Body of pancreas (tissue), 4 donors: Measurements from ENCODE around the gene CEP72. TPM values are rescaled to one million over a fixed set of nuclear protein-coding genes. Genes with fewer than 3 reads are reported as not detected.
"Not testable (repeated sequence)": the region's sequence is repeated elsewhere in the genome, so short reads cannot be mapped to it uniquely, and the experiment has no call there.

Source experiments
- ATAC-seq: fragments of 150-250 bp; one replicate; pipeline ENCODE4 v1.9.1; 2016
- DNase-seq, 4 donors: peaks; one replicate each; pipeline ENCODE4 v3.0.0-alpha.2; 2019
- H3K27ac ChIP-seq, 4 donors: fragments of 200-600 bp; sonication (generic); 1 replicate in 3 of 4; 2 replicates in 1 of 4; pipeline versions ENCODE4 v1.5.1 to v1.6.1; 2016 to 2019; ENCODE audit warnings: mild to moderate bottlenecking in 1 of 4, mixed read lengths in 1 of 4, moderate library complexity in 1 of 4
- H3K27me3 ChIP-seq, 2 donors: fragments of 200-600 bp; sonication (generic); one replicate each; pipeline ENCODE4 v1.6.0; 2016; ENCODE audit warnings: mild to moderate bottlenecking in 1 of 2
- H3K36me3 ChIP-seq, 2 donors: fragments of 200-600 bp; sonication (generic); replicated peaks in 1 of 2; 2 replicates each; pipeline ENCODE4 v1.5.1; 2016; ENCODE audit warnings: low read depth in 2 of 2; ENCODE audit not compliant: insufficient read depth in 1 of 2
- H3K4me1 ChIP-seq: fragments of 200-600 bp; sonication (generic); one replicate; pipeline ENCODE4 v1.6.0; 2016
- H3K4me3 ChIP-seq, 2 donors: fragments of 200-600 bp; sonication (generic); 1 replicate in 1 of 2; 2 replicates in 1 of 2; pipeline ENCODE4 v1.5.1; 2016 to 2019
- H3K9me3 ChIP-seq, 3 donors: fragments of 200-600 bp; sonication (generic); 1 replicate in 2 of 3; 2 replicates in 1 of 3; pipeline ENCODE4 v1.5.1; 2016
- POLR2A ChIP-seq, 3 donors: fragments of 450-650 bp; IDR thresholded peaks; one replicate each; pipeline ENCODE4 v1.6.1; 2016; ENCODE audit warnings: antibody characterized with exemption in 3 of 3, mild to moderate bottlenecking in 2 of 3
- WGBS, 2 donors: methylation state at CpG; one replicate each; pipeline ENCODE4 v1.1.5; 2017; 5-methylcytosine and 5-hydroxymethylcytosine counted together
- intact Hi-C: fragments of 100-400 bp; cut with DNase I; formaldehyde crosslinking; loops from one replicate; pipeline ENCODE4 v1.15.1; 2023
- total RNA-seq, 2 donors: library from RNA; depleted of rRNA; stranded (reverse); fragments of >200 nt; gene quantifications; one replicate each; pipeline ENCODE4 v1.1.0, GENCODE V29; 2016
- TF ChIP-seq, protein P1 (sequence below), 7 experiments: fragments of 450-650 bp in 4 of 7; fragments of 200-600 bp in 3 of 7; sonication (generic) in 3 of 7; IDR thresholded peaks; one replicate each; pipeline ENCODE4 v1.5.1; 2016 to 2019; ENCODE audit warnings: antibody characterized with exemption in 7 of 7

Gene CEP72
- total RNA-seq, 2 donors from 2014 or later = 1.3 to 7.8 TPM

DNA sequence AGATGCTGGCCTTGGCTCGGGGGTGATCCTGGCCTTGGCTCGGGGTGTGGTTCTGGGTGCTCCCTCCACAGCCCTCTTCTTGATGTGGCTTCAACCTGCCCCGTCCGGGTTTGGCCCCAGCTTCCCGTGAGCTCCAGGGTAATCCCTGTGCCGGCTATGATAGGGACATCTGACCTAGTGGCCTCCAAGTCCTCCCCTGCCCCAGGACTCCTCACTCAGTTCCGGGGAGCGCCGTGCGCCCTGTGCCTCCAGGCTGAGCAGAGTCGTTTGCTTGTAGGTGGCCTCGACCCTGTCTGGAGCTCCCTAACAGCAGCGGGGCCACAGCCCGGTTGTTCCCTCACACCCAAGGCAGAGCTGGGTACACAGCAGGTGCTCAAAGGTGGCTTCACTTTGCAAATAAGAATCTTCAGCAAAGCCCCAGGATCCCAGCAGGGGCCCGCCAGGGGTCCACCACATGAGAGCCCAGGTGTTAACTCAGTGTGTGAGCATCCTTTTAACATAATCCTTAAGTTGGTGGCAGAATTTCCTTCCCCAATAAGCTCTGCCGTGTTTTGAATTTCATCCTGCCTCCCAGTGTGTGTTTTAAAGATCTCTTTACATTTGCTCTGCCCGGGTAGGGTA is 32.3 kb upstream of the CEP72 start:
- WGBS, 2 donors = 41 to 46% methylated on average over 9 to 14 of the region's 17 CpGs
- intact Hi-C loops = no loop called here
- Histone ChIP-seq H3K27ac (no peak overlapping the region), H3K36me3 (no peaks in the 10 kb centered on the region), H3K27me3 (no peaks in the 10 kb centered on the region), H3K4me3 (no peak overlapping the region), H3K4me1 (no peaks in the 10 kb centered on the region), H3K9me3 (peaks cover 0 to 8% (median 0%) of the 10 kb centered on the region in 3 donors)
- ATAC-seq (no peak), DNase-seq (no peak)
- no peak for TF ChIP-seq POLR2A (IDR thresholded peaks at IDR 0.05)
- TF ChIP-seq, protein P1, sequence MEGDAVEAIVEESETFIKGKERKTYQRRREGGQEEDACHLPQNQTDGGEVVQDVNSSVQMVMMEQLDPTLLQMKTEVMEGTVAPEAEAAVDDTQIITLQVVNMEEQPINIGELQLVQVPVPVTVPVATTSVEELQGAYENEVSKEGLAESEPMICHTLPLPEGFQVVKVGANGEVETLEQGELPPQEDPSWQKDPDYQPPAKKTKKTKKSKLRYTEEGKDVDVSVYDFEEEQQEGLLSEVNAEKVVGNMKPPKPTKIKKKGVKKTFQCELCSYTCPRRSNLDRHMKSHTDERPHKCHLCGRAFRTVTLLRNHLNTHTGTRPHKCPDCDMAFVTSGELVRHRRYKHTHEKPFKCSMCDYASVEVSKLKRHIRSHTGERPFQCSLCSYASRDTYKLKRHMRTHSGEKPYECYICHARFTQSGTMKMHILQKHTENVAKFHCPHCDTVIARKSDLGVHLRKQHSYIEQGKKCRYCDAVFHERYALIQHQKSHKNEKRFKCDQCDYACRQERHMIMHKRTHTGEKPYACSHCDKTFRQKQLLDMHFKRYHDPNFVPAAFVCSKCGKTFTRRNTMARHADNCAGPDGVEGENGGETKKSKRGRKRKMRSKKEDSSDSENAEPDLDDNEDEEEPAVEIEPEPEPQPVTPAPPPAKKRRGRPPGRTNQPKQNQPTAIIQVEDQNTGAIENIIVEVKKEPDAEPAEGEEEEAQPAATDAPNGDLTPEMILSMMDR (IDR thresholded peaks at IDR 0.05) = no peak

DNA sequence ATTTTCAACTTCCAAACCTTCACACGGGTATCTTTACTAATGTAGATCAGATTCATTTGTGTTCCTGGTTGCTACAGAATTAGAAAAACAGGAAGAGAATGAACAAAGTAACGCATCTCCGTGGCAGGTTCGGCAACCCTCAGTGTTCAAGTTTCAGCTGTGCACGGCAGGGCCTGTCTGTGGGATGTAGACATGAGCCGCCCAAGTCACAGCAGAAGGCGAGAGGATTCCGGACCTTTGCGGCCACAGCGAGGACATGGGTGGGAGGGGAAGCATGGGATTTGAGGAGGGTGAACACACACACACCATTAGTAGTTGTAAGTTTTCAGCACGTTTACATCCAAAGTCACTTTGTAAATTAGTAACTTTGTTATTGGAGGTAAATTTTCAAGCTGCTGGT is 31.7 kb upstream of the CEP72 start:
- H3K27me3 ChIP-seq = no peaks in the 10 kb centered on the region
- DNase-seq = no peak

DNA sequence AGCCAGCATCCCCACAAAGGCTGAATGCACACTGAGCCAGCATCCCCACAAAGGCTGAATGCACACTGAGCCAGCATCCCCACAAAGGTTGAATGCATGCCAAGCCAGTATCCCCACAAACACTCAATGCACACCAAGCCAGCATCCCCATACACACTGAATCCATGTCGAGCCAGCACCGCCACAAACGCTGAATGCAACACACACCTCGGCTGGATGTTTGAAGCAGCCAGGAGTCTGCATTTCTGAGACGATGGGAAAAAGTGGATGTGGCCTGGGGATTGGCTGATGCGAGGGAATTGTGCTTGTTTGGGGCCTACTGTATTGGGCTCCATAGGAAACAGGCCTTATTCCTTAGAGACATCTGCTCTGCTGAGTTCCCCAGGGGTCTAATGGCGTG is 30.9 kb upstream of the CEP72 start:
- Histone ChIP-seq H3K4me3 (no peak overlapping the region), H3K27me3 (no peaks in the 10 kb centered on the region), H3K4me1 (no peaks in the 10 kb centered on the region), H3K9me3 (peaks cover 0 to 8% (median 0%) of the 10 kb centered on the region in 3 donors), H3K27ac (no peak overlapping the region), H3K36me3 (no peaks in the 10 kb centered on the region)
- ATAC-seq = no peak
- no peak for DNase-seq
- 78 to 86% methylated on average over 7 of the region's 7 CpGs for WGBS, 2 donors
- TF ChIP-seq POLR2A (IDR thresholded peaks at IDR 0.05) = no peak
- TF ChIP-seq, protein P1 (IDR thresholded peaks at IDR 0.05) = no peak
- intact Hi-C loops = no loop called here

More for the DNA sequence above, 31.7 kb upstream of the CEP72 start:
- no peak for TF ChIP-seq POLR2A (IDR thresholded peaks at IDR 0.05)
- TF ChIP-seq, protein P1 (IDR thresholded peaks at IDR 0.05) = no peak
- H3K36me3 ChIP-seq = no peaks in the 10 kb centered on the region
- H3K27ac ChIP-seq = no peak overlapping the region
- peaks cover 0 to 8% (median 0%) of the 10 kb centered on the region in 3 donors for H3K9me3 ChIP-seq
- ATAC-seq = no peak
- intact Hi-C loops = no loop called here
- WGBS, 2 donors = 64 to 66% methylated on average over 11 of the region's 11 CpGs
- H3K4me1 ChIP-seq = no peaks in the 10 kb centered on the region
- no peak overlapping the region for H3K4me3 ChIP-seq

DNA sequence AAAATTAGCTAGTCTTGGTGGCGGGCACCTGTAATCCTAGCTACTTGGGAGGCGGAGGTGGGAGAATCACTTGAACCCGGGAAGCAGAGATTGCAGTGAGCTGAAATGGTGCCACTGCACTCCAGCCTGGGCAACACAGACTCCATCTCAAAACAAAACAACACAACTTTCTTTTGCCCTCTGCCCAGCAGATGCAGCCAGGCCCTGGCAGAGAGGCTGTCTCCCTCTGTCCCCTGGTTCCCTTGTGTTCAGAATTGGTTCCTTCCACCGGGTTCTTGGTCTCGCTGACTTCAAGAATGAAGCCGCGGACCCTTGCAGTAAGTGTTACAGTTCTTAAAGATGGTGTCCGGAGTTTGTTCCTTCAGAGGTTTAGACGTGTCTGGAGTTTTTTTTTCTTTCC is 30.2 kb upstream of the CEP72 start:
- H3K4me1 ChIP-seq = peaks cover 2% of the 10 kb centered on the region
- no peaks in the 10 kb centered on the region for H3K36me3 ChIP-seq
- no peak overlapping the region for H3K27ac ChIP-seq
- peaks cover 0 to 5% (median 0%) of the 10 kb centered on the region in 3 donors for H3K9me3 ChIP-seq
- 75 to 82% methylated on average over 9 of the region's 9 CpGs for WGBS, 2 donors
- no peak for DNase-seq
- intact Hi-C loops = no loop called here
- H3K27me3 ChIP-seq = no peaks in the 10 kb centered on the region
- H3K4me3 ChIP-seq = no peak overlapping the region
- ATAC-seq = no peak
- TF ChIP-seq, protein P1 (IDR thresholded peaks at IDR 0.05) = no peak
- no peak for TF ChIP-seq POLR2A (IDR thresholded peaks at IDR 0.05)

DNA sequence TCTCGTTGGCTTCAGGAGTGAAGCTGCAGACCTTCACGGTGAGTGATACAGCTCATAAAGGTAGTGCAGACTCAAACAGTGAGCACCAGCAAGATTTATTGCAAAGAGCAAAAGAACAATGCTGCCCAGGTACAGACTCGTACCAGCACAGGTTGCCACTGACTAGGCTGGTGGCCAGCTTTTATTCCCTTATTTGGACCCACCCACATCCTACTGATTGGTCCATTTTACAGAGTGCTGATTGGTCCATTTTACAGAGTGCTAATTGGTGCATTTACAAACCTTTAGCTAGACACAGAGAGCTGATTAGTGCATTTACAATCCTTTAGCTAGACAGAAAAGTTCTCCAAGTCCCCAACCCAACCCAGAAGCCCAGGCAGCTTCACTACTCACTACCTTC is 29.7 kb upstream of the CEP72 start:
- H3K27ac ChIP-seq, H3K27me3 ChIP-seq, DNase-seq, H3K9me3 ChIP-seq, H3K4me3 ChIP-seq, ATAC-seq, H3K36me3 ChIP-seq, H3K4me1 ChIP-seq, intact Hi-C loops: not testable (repeated sequence)
- 83 to 86% methylated on average over 3 of the region's 3 CpGs for WGBS, 2 donors
